HAP-1 (cell line): Measurements from ENCODE around the gene SRPK1.

Experiments used
- DNase-seq, 2 experiments: peaks; one replicate each; pipeline ENCODE4 v3.0.0-alpha.2; 2016 to 2020; ENCODE audit warnings: low spot score in 2 of 2
- H3K27me3 ChIP-seq: fragments of 250-450 bp; sonication (Bioruptor Pico); 2 replicates; pipeline ENCODE4 v1.5.1; 2020; ENCODE audit warnings: low read depth, mild to moderate bottlenecking, moderate library complexity
- H3K36me3 ChIP-seq: fragments of 250-450 bp; sonication (Bioruptor Pico); replicated peaks from 2 replicates; pipeline ENCODE4 v1.5.1; 2020; ENCODE audit warnings: mild to moderate bottlenecking
- H3K4me1 ChIP-seq: fragments of 250-450 bp; sonication (Bioruptor Pico); 2 replicates; pipeline ENCODE4 v1.5.1; 2020; ENCODE audit warnings: mild to moderate bottlenecking
- H3K4me3 ChIP-seq: fragments of 250-450 bp; sonication (Bioruptor Pico); 2 replicates; pipeline ENCODE4 v1.5.1; 2020; ENCODE audit warnings: mild to moderate bottlenecking, moderate library complexity
- H3K9me3 ChIP-seq: fragments of 250-450 bp; sonication (Bioruptor Pico); 2 replicates; pipeline ENCODE4 v1.5.1; 2020; ENCODE audit warnings: mild to moderate bottlenecking, moderate library complexity
- in situ Hi-C: fragments of 300-500 bp; cut with MboI; formaldehyde crosslinking; loops from 3 replicates; pipeline ENCODE4 v1.14.3; 2020; ENCODE audit warnings: low sequenced_read_pairs, inconsistent platforms, mixed read lengths

The SRPK1 gene

GRCh38 chr6:35857853-35858252, 63.0 kb downstream of the SRPK1 start:
- H3K9me3 ChIP-seq, result no peaks in the 10 kb centered on the region
- DNase-seq, result no peak
- H3K4me1 ChIP-seq, result peaks cover 11% of the 10 kb centered on the region
- in situ Hi-C loops, result no loop called here
- no peaks in the 10 kb centered on the region for H3K27me3 ChIP-seq
- peaks cover 84% of the 10 kb centered on the region for H3K36me3 ChIP-seq
- no peak overlapping the region for H3K4me3 ChIP-seq

GRCh38 chr6:35856250-35856649, 64.6 kb downstream of the SRPK1 start:
- Histone ChIP-seq H3K27me3 (no peaks in the 10 kb centered on the region), H3K4me1 (peaks cover 11% of the 10 kb centered on the region), H3K4me3 (no peak overlapping the region), H3K36me3 (peaks cover 92% of the 10 kb centered on the region), H3K9me3 (no peaks in the 10 kb centered on the region)
- in situ Hi-C loops, result no loop called here
- DNase-seq, result no peak

GRCh38 chr6:35852994-35853393, 67.9 kb downstream of the SRPK1 start:
- no peak overlapping the region for H3K4me3 ChIP-seq
- H3K27me3 ChIP-seq, result no peaks in the 10 kb centered on the region
- no peak for DNase-seq
- H3K4me1 ChIP-seq, result peaks cover 3% of the 10 kb centered on the region
- no peaks in the 10 kb centered on the region; the same call in 1 of the 2 replicates for H3K9me3 ChIP-seq
- in situ Hi-C loops, result no loop called here
- peaks cover 100% of the 10 kb centered on the region for H3K36me3 ChIP-seq

GRCh38 chr6:35850208-35850607, 70.7 kb downstream of the SRPK1 start:
- Histone ChIP-seq H3K4me3 (no peak overlapping the region), H3K9me3 (no peaks in the 10 kb centered on the region; the same call in 1 of the 2 replicates), H3K36me3 (peaks cover 81% of the 10 kb centered on the region), H3K4me1 (no peaks in the 10 kb centered on the region), H3K27me3 (no peaks in the 10 kb centered on the region)
- in situ Hi-C loops, result no loop called here
- DNase-seq, result no peak

GRCh38 chr6:35844290-35844689, 76.6 kb downstream of the SRPK1 start:
- no peak for DNase-seq
- Histone ChIP-seq H3K36me3 (peaks cover 59% of the 10 kb centered on the region), H3K9me3 (no peaks in the 10 kb centered on the region; the same call in 1 of the 2 replicates), H3K4me3 (no peak overlapping the region), H3K4me1 (no peaks in the 10 kb centered on the region), H3K27me3 (no peaks in the 10 kb centered on the region)
- in situ Hi-C loops, result no loop called here

- in situ Hi-C loops, result no loop called here
- peaks cover 60% of the 10 kb centered on the region for H3K36me3 ChIP-seq
Observed at GRCh38 chr6:35842381-35842780, 78.5 kb downstream of the SRPK1 start.

GRCh38 chr6:35839019-35839418, 81.9 kb downstream of the SRPK1 start:
- in situ Hi-C loops, result no loop called here
- Histone ChIP-seq H3K27me3 (no peaks in the 10 kb centered on the region), H3K36me3 (peaks cover 73% of the 10 kb centered on the region), H3K4me1 (no peaks in the 10 kb centered on the region), H3K9me3 (no peaks in the 10 kb centered on the region), H3K4me3 (no peak overlapping the region)
- DNase-seq, result no peak

More at GRCh38 chr6:35842381-35842780, 78.5 kb downstream of the SRPK1 start:
- no peak for DNase-seq
- H3K4me1 ChIP-seq, result no peaks in the 10 kb centered on the region
- H3K4me3 ChIP-seq, result no peak overlapping the region
- no peaks in the 10 kb centered on the region for H3K9me3 ChIP-seq
- no peaks in the 10 kb centered on the region for H3K27me3 ChIP-seq

- no peaks in the 10 kb centered on the region for H3K27me3 ChIP-seq
- no peak for DNase-seq
- in situ Hi-C loops, result no loop called here
Observed at GRCh38 chr6:35833536-35833935, 87.4 kb downstream of the SRPK1 start.

GRCh38 chr6:35831257-35832007, 89.5 kb downstream of the SRPK1 start:
- H3K36me3 ChIP-seq, result peaks cover 39% of the 10 kb centered on the region
- no peaks in the 10 kb centered on the region for H3K4me1 ChIP-seq
- no peak overlapping the region for H3K4me3 ChIP-seq
- H3K9me3 ChIP-seq, result no peaks in the 10 kb centered on the region
- in situ Hi-C loops, result no loop called here
- no peaks in the 10 kb centered on the region for H3K27me3 ChIP-seq
- DNase-seq, result no peak

More at GRCh38 chr6:35833536-35833935, 87.4 kb downstream of the SRPK1 start:
- H3K36me3 ChIP-seq, result peaks cover 53% of the 10 kb centered on the region
- H3K4me3 ChIP-seq, result no peak overlapping the region
- H3K4me1 ChIP-seq, result no peaks in the 10 kb centered on the region
- no peaks in the 10 kb centered on the region for H3K9me3 ChIP-seq

- Histone ChIP-seq H3K4me3 (no peak overlapping the region), H3K36me3 (peaks cover 17% of the 10 kb centered on the region), H3K27me3 (no peaks in the 10 kb centered on the region), H3K4me1 (no peaks in the 10 kb centered on the region), H3K9me3 (no peaks in the 10 kb centered on the region)
- no peak for DNase-seq
- in situ Hi-C loops, result no loop called here
Observed at GRCh38 chr6:35829306-35829705, 91.6 kb downstream of the SRPK1 start.

GRCh38 chr6:35824552-35825192, 96.2 kb downstream of the SRPK1 start:
- Histone ChIP-seq H3K27me3 (no peaks in the 10 kb centered on the region), H3K36me3 (no peaks in the 10 kb centered on the region), H3K4me3 (no peak overlapping the region), H3K4me1 (no peaks in the 10 kb centered on the region), H3K9me3 (no peaks in the 10 kb centered on the region)
- no peak for DNase-seq
- in situ Hi-C loops, result no loop called here

GRCh38 chr6:35823601-35824000, 97.3 kb downstream of the SRPK1 start:
- H3K4me3 ChIP-seq, result no peak overlapping the region
- DNase-seq, result no peak
- in situ Hi-C loops, result no loop called here
- no peaks in the 10 kb centered on the region for H3K36me3 ChIP-seq
- H3K27me3 ChIP-seq, result no peaks in the 10 kb centered on the region
- H3K4me1 ChIP-seq, result no peaks in the 10 kb centered on the region
- no peaks in the 10 kb centered on the region for H3K9me3 ChIP-seq

- no peak overlapping the region for H3K4me3 ChIP-seq
Observed at GRCh38 chr6:35817515-35817914, 103.4 kb downstream of the SRPK1 start.

GRCh38 chr6:35811699-35811995, 109.3 kb downstream of the SRPK1 start:
- no peak for DNase-seq
- H3K4me1 ChIP-seq, result no peaks in the 10 kb centered on the region
- in situ Hi-C loops, result no loop called here
- no peaks in the 10 kb centered on the region for H3K36me3 ChIP-seq
- H3K27me3 ChIP-seq, result no peaks in the 10 kb centered on the region
- H3K4me3 ChIP-seq, result no peak overlapping the region
- H3K9me3 ChIP-seq, result no peaks in the 10 kb centered on the region

More at GRCh38 chr6:35817515-35817914, 103.4 kb downstream of the SRPK1 start:
- no peak for DNase-seq
- Histone ChIP-seq H3K36me3 (no peaks in the 10 kb centered on the region), H3K9me3 (no peaks in the 10 kb centered on the region), H3K27me3 (no peaks in the 10 kb centered on the region), H3K4me1 (no peaks in the 10 kb centered on the region)
- in situ Hi-C loops, result no loop called here
